Measurements from ENCODE around the gene ASGR1.

GRCh38 chr17:7215652-7216180 lies 36.5 kb upstream of the ASGR1 start:
- TF ChIP-seq EZH2 (IDR thresholded peaks at IDR 0.05; ENCODE audit: borderline replicate concordance, low read depth, low read length, poor library complexity, severe bottlenecking) = no peak
- TF ChIP-seq, protein P1, sequence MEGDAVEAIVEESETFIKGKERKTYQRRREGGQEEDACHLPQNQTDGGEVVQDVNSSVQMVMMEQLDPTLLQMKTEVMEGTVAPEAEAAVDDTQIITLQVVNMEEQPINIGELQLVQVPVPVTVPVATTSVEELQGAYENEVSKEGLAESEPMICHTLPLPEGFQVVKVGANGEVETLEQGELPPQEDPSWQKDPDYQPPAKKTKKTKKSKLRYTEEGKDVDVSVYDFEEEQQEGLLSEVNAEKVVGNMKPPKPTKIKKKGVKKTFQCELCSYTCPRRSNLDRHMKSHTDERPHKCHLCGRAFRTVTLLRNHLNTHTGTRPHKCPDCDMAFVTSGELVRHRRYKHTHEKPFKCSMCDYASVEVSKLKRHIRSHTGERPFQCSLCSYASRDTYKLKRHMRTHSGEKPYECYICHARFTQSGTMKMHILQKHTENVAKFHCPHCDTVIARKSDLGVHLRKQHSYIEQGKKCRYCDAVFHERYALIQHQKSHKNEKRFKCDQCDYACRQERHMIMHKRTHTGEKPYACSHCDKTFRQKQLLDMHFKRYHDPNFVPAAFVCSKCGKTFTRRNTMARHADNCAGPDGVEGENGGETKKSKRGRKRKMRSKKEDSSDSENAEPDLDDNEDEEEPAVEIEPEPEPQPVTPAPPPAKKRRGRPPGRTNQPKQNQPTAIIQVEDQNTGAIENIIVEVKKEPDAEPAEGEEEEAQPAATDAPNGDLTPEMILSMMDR (conservative IDR thresholded peaks at IDR 0.05; ENCODE audit: low read depth, low read length) = no peak

Measured in A673 (cell line).